Activated CD4-positive, alpha-beta T cell treated with anti-CD3 and anti-CD28 coated beads, Interleukin-2, amount 10 ng/mL, durations not matched to agents 24 days and 14 days (primary cell): ENCODE results near the gene EHMT1. TPM values are rescaled to one million over a fixed set of nuclear protein-coding genes. Genes with fewer than 3 reads are reported as not detected.
A peak's percentile ranks its signal among the peaks of the same experiment; 100 is the strongest.

Source experiments
- DNase-seq: peaks from one replicate; pipeline ENCODE4 v3.0.0; 2022
- H3K27ac Mint-ChIP-seq: one replicate; pipeline ENCODE4 v1.8.0; 2022; ENCODE audit warnings: mild to moderate bottlenecking, mixed read lengths
- H3K27me3 Mint-ChIP-seq: one replicate; pipeline ENCODE4 v1.8.0; 2022; ENCODE audit warnings: mixed read lengths
- H3K36me3 Mint-ChIP-seq: one replicate; pipeline ENCODE4 v1.8.0; 2022; ENCODE audit warnings: low read depth, mild to moderate bottlenecking, mixed read lengths
- H3K4me1 Mint-ChIP-seq: one replicate; pipeline ENCODE4 v1.8.0; 2021; ENCODE audit warnings: mixed read lengths
- H3K4me3 Mint-ChIP-seq: one replicate; pipeline ENCODE4 v1.8.0; 2022; ENCODE audit warnings: mild to moderate bottlenecking, moderate library complexity, mixed read lengths
- H3K9me3 Mint-ChIP-seq: one replicate; pipeline ENCODE4 v1.8.0; 2021; ENCODE audit warnings: mixed read lengths
- intact Hi-C: fragments of 100-400 bp; cut with micrococcal nuclease; formaldehyde crosslinking; loops from one replicate; pipeline ENCODE4 v1.15.1; 2023
- total RNA-seq: library from RNA; stranded (reverse); gene quantifications from 2 replicates; pipeline ENCODE4 v1.2.3, GENCODE V29; 2022

Gene EHMT1
- 93.6 and 99.4 TPM in 2 replicates for total RNA-seq

DNA sequence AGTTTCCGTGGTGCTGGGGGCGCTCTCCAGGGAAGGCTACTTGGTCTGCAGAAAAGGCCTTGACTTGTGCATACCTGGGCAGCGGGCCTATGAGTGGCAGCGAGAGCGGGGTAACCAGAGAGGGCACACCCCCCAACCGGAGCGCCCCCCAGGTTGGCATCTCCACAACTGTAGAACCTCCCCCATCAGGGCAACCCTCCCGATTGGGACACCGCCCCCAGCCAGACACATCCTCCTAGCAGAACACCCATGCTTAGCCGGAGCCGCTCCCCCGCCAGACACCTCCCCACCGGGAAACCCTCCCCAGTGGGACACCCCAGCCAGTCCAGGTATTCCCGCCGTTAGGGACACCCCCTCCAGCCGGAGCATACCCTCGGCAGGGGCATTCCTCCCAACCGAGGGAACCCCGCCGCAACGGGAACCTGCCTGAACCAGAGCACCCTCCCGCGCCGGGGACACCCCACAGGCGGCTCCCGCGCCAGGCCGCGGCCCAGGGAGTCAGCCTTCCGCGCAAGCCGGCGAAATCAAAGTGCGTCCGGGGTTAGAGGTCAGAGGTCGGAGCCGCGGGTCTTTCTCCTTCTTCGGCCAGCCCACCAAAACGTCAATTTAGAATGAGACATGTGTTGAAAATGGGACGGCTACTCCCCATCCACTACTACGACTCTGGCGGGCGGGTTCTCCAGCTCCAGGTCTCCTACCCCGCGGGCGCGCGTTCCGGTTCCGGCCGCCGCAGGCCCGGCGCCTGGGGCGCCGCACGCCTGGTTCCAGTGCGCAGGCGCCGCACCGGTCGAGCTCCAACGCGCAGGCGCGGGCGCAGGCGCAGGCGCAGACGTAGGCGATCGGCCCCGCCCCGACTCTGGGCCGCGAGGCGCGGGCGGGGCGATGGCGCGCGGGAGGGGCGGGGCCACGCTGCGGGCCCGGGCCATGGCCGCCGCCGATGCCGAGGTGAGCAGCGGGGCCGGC is at the start of gene EHMT1:
TSS of gene EHMT1 (plus strand) at position 901 of the 963 bp plus-strand sequence. CDS start at position 925, 24 bp downstream.
- Mint-ChIP-seq H3K4me3 (peak within 1 kb of the TSS; percentile 90), H3K4me1 (peaks cover 35% of the 10 kb centered on the region), H3K27me3 (no peaks in the 10 kb centered on the region), H3K9me3 (no peaks in the 10 kb centered on the region), H3K27ac (peak within 1 kb of the TSS; percentile 92), H3K36me3 (peaks cover 21% of the 10 kb centered on the region)
- intact Hi-C loops = loop anchor here (1.0 to 2.0 kb wide), 3 partner anchors 13 to 40 kb away; partner anchors contain the start of genes ARRDC1, DPH7 and ZMYND19
- peak; percentile 98 for DNase-seq

DNA sequence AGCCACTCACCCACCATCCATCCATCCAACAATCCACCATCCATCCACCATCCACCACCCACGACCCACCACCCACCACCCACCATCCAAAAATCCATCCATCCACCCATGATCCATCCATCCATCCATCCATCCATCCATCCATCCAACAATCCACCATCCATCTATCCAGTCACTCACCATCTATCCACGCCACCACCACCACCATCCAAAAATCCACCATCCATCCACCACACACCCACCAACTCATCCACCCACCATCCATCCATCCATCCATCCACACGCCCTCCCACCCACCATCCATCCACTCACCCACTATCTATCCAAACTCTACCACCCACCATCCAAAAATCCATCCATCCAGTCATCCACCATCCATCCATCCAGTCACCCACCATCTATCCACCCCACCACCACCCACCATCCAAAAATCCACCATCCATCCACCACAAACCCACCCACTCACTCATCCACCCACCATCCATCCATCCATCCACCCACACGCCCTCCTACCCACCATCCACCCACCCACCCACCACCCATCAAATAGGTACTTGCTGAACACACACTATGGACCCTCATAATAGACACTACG is 49.1 kb upstream of the EHMT1 start:
- no peaks in the 10 kb centered on the region for H3K27me3 Mint-ChIP-seq
- H3K4me3 Mint-ChIP-seq = no peak overlapping the region
- intact Hi-C loops = no loop called here
- peaks cover 36% of the 10 kb centered on the region for H3K36me3 Mint-ChIP-seq
- H3K27ac Mint-ChIP-seq = no peak overlapping the region
- H3K9me3 Mint-ChIP-seq = no peaks in the 10 kb centered on the region
- peaks cover 13% of the 10 kb centered on the region for H3K4me1 Mint-ChIP-seq
- no peak for DNase-seq

DNA sequence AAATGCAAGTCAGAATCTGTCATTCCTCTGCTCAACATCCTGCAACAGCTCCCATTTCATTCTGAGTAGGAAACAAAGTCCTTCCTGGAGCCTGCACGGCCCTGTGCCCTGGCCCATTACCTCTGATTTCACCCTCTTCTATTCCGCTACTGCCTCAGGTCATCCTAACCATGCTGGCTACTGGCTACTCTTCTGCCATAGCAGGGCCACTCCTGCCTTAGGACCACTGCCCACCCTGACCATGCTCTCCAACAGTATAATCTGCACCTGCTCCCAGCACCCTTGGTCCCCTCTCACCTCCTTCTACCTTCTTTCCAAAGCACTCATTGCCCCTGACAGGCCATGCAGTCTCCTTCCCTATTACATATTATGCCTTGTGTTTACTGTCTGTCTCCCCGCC is 48.2 kb upstream of the EHMT1 start:
- H3K4me3 Mint-ChIP-seq = no peak overlapping the region
- H3K4me1 Mint-ChIP-seq = peaks cover 20% of the 10 kb centered on the region
- no peaks in the 10 kb centered on the region for H3K9me3 Mint-ChIP-seq
- no peak for DNase-seq
- peaks cover 42% of the 10 kb centered on the region for H3K36me3 Mint-ChIP-seq
- no peaks in the 10 kb centered on the region for H3K27me3 Mint-ChIP-seq
- intact Hi-C loops = no loop called here
- peak overlapping the region; percentile 48 for H3K27ac Mint-ChIP-seq

DNA sequence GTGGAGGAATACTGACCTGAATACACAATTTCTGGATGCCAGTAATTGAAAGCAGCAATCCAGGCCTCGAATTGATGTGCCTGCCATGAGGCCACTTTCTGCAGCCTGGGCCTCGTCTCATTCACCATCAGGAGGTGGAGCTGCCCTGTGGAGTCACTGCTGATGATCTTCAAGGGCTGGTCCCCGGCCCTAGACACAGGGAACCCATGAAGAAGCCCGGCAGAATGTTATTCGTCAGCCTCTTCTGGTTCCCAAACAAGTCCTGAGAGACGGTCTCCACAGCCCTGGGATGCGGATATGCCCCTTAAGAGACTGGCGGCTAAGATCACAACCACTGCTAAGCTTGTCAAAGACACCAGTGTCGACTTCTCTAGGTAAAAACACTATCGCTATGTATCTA is 44.6 kb upstream of the EHMT1 start:
- no peak overlapping the region for H3K27ac Mint-ChIP-seq

DNA sequence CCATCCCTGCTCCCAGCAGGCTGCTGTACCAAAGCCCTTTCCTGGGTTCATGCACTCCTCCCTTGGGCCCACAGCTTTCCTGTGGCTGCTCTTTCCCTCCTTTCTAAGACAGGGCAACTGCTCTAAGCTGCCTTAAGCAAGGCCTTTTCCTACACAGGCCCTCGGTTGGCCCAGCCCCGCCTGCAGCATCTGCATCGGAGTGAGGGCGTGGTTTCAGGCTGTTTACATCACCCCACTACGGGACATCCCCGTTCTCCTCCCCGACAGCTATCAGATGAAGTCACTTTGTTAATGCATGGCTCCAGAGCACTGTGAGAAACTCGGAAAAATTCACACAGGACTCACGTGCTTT is 43.5 kb upstream of the EHMT1 start:
- Mint-ChIP-seq H3K4me3 (no peak overlapping the region), H3K36me3 (peaks cover 40% of the 10 kb centered on the region), H3K9me3 (no peaks in the 10 kb centered on the region), H3K4me1 (peaks cover 34% of the 10 kb centered on the region), H3K27ac (no peak overlapping the region), H3K27me3 (no peaks in the 10 kb centered on the region)
- DNase-seq = no peak
- intact Hi-C loops = no loop called here

More for the DNA sequence above, 44.6 kb upstream of the EHMT1 start:
- H3K4me1 Mint-ChIP-seq = peaks cover 39% of the 10 kb centered on the region
- intact Hi-C loops = no loop called here
- no peaks in the 10 kb centered on the region for H3K9me3 Mint-ChIP-seq
- DNase-seq = no peak
- no peaks in the 10 kb centered on the region for H3K27me3 Mint-ChIP-seq
- no peak overlapping the region for H3K4me3 Mint-ChIP-seq
- peaks cover 46% of the 10 kb centered on the region for H3K36me3 Mint-ChIP-seq

DNA sequence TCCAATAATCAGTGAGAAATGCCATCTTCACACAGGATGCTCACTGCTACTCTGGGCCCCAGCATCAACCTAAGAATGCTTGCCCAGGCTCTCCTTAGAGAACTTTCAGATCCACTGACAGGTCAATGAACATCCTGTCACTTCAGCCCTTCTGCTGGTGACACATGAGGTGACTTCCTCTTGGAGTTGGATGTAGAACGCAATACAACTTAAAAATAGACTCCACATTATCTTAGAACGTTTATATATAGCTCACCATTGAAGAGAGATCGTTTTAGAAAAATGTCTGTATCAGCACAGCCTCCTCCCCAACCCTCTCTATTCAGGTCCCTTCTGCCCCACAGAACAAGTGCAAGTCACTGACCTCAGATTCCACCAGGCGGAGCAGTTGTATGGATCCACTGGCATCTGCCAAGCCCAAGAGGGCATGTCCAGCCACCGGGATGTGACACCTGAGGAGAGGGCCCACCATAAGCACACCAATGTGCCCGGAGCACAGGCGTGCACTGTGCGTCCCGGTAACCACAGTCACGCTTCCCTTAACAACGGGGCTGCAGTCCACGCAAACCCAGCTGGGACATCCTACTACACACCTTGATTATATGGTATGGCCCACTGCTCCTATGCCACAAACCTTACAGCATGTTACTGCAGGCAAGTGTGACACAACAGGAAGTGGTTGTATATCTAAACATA is 42.9 kb upstream of the EHMT1 start:
- no peak for DNase-seq
- Mint-ChIP-seq H3K4me1 (peaks cover 29% of the 10 kb centered on the region), H3K9me3 (no peaks in the 10 kb centered on the region), H3K27me3 (no peaks in the 10 kb centered on the region), H3K4me3 (peak overlapping the region; percentile 50), H3K27ac (peak overlapping the region; percentile 21), H3K36me3 (peaks cover 35% of the 10 kb centered on the region)
- intact Hi-C loops = no loop called here

DNA sequence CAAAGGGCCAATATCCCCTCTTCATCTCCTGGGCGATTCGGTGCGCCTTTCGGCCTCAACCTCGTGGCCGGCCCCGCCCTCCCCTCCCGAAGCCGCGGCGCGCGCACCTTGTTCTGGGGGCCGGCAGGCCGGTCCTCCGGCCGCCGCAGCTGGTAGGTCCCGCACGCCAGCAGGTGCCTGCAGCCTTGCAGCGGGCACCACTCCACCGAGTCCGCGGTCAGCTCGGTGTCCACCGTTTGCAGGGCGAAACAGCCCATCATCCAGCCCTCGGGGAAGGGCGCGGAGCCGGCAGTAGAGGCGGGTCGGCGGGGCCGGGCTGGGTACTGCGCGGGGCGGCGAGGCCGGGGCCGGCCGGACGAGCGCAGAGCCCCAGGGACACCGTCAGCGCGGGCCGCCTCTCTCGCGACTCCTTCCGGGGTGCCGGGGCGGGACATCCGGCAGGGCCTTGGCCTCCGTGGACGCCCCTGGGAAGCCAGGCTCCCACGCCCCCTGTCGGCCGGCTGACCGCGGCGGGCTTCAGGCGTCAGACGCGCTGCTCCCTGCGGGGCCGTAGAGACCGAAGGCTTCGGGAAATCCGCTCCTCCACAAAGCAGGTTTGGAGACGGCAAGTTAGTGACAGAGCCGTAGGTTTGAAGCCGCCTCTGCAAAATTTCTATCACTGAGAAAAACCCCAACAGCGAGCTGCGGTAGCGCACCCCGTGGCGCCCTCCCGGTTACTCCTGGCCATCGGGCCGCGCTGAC is 40.1 kb upstream of the EHMT1 start, which contains the start of gene DPH7:
TSS of gene DPH7 (minus strand) at position 408 of the 741 bp plus-strand sequence. CDS start at position 260, 148 bp downstream.
- Mint-ChIP-seq H3K36me3 (peaks cover 37% of the 10 kb centered on the region), H3K4me3 (peak within 1 kb of the TSS; percentile 88), H3K4me1 (peaks cover 29% of the 10 kb centered on the region), H3K27ac (peak within 1 kb of the TSS; percentile 72), H3K9me3 (no peaks in the 10 kb centered on the region), H3K27me3 (no peaks in the 10 kb centered on the region)
- DNase-seq = peak; percentile 99
- intact Hi-C loops = loop anchor here (2.0 kb wide), 2 partner anchors 28 to 40 kb away; partner anchors contain the start of genes EHMT1, MRPL41 and PNPLA7

DNA sequence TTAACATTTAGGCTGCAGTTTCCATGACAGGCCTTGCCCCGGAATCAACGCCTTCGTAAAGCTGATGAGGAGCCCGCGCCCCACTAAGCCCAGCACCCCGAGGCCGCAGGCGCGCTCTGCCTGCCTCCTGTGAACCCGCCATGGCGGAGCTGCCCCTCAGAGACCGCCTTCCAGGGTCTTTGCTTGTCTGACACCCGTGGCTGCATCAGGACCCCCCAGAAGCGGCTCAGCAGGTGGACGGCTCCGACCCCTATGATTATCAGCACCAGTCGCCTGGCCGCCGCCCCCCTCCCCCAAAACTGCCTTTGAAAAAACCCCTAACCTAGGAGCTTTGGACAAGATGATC is 39.6 kb upstream of the EHMT1 start:
- Mint-ChIP-seq H3K4me3 (peak overlapping the region; percentile 88), H3K4me1 (peaks cover 29% of the 10 kb centered on the region), H3K27ac (peak overlapping the region; percentile 66), H3K9me3 (no peaks in the 10 kb centered on the region), H3K36me3 (peaks cover 33% of the 10 kb centered on the region), H3K27me3 (no peaks in the 10 kb centered on the region)
- DNase-seq = no peak
- intact Hi-C loops = loop anchor here (2.0 kb wide), 2 partner anchors 28 to 40 kb away; partner anchors contain the start of genes EHMT1, MRPL41 and PNPLA7

DNA sequence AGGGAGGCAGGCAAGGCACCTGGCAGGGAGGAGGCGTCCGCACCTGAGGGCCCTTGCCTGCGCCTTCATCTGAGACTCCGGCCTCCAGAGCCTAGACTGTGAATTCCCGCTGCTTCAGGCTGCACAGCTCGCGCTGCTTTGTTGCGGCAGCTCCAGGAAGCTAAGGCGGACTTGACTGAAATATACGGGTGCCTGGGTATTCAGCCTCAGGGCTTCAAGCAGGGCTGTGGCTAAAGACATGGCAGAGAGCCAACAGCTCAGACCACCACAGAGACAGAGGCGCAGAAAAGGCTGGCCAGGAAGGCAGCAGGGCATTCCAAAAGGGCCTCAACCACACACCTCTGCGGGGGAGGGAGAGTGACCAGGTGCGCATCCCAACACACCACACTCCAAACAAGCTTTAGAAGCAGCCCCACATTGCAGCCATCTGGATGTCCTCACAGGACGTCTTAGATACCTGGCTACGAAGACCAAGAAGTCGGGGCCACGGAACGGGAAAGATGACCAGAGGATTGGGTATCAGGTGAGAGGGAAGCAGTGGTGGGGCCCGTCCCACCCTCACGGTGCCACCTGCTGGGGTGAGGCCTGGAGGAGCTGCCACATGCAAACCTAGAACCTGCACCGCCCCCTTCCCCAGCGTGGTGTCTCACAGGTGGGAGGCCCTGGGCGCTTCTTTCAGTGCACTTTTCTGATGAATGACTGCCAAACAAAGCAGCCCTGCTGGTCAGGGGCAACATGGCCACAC is 38.4 kb upstream of the EHMT1 start:
- Mint-ChIP-seq H3K27me3 (no peaks in the 10 kb centered on the region), H3K4me3 (no peak overlapping the region), H3K36me3 (peaks cover 23% of the 10 kb centered on the region), H3K4me1 (peaks cover 23% of the 10 kb centered on the region), H3K27ac (no peak overlapping the region), H3K9me3 (no peaks in the 10 kb centered on the region)
- intact Hi-C loops = no loop called here
- DNase-seq = no peak

DNA sequence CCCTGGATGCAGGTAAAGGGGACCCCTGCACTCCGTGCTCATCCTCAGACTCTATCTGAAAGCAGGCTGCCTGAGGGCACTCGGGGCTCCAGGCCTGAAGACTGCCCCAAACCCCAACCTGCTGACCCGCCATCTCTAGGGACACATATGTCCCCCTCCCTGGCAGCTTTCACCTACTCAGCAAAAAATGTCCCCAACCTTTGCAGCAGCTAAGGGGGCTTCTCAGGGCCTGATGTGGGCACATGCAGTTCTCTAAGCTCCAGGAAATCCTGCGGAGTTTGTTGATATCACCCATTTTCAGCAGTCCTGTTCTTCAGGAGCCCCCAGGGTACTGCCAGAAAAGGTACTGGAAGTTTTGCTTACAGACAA is 37.9 kb upstream of the EHMT1 start:
- no peaks in the 10 kb centered on the region for H3K27me3 Mint-ChIP-seq
- intact Hi-C loops = no loop called here
- H3K36me3 Mint-ChIP-seq = peaks cover 18% of the 10 kb centered on the region
- H3K4me3 Mint-ChIP-seq = no peak overlapping the region
- H3K4me1 Mint-ChIP-seq = peaks cover 18% of the 10 kb centered on the region
- no peak for DNase-seq
- no peak overlapping the region for H3K27ac Mint-ChIP-seq
- no peaks in the 10 kb centered on the region for H3K9me3 Mint-ChIP-seq

DNA sequence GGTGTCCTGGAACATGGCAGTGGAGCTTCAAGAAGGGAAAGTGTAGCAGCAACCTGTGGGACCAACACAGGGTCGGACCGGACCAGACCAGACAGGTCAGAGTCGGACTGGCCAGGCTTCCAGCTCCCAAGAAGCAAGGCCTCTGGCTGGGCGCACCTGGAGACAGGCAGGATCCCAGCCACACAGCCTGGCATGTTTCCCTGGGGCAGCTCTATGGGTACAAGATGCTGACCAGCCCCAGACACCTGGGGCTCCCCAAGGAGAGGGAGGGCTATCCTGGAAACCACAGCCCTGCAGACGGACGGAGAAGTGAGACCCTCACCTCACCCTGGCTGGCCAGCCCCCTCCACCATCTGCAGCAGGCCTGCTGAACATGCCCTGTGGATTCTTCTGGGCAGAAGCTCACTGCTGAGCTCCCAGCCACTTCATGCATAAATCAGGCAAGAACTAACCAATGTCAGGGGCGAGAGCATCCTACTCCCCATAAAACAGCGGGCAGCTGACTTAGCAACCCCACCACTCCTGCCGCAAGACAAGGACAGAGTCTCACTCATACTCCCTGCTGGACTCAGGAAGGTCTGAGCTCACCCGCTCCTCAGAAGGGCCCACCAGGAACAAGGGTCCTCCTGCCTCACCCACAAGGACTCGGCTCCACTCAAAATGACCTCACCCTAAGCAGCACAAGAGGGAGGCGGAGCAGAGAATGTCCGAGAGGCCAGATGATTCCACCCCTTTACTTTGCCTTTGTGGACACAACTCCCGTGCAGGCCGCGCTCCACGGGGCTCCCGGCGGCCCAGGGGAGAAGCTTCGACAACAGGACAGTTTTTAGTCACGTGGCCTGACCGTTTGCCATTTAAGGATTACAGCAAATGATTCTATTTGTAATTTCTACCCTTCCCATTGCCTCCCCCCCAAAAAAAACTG is 37.2 kb upstream of the EHMT1 start:
- Mint-ChIP-seq H3K4me1 (peaks cover 12% of the 10 kb centered on the region), H3K27me3 (no peaks in the 10 kb centered on the region), H3K4me3 (no peak overlapping the region), H3K27ac (no peak overlapping the region), H3K36me3 (peaks cover 19% of the 10 kb centered on the region), H3K9me3 (no peaks in the 10 kb centered on the region)
- DNase-seq = no peak
- intact Hi-C loops = no loop called here

DNA sequence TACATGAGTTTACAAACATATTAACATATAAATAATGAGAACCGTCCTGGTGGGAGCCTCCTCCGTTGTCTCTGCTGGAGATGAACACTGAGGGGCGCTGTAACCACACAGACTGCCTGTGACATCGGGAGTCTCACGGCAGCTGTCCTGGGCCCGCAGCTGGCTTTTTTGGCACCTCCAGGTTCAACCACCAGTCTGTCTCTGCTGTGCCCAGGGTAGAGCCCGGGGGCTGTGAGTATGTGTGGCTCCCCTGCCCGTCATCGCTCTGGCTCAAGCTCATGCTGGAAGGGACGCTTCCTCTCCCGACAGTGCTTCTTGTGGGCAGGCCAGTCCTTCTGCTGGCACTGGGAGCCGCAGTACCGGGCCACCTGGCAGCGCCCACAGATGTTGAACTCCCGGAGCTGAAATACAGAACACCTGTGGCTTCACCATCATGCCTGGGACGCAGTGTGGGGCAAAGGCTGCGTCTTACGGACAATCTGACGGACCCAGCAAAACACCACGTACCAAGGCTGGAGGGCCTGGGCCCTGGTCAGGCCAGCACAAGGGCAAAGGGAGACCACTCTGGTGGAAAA is 36.4 kb upstream of the EHMT1 start:
- intact Hi-C loops = no loop called here
- DNase-seq = peak; percentile 67
- H3K27ac Mint-ChIP-seq = no peak overlapping the region

More for the DNA sequence above, 36.4 kb upstream of the EHMT1 start:
- Mint-ChIP-seq H3K4me1 (peaks cover 7% of the 10 kb centered on the region), H3K36me3 (peaks cover 21% of the 10 kb centered on the region), H3K27me3 (no peaks in the 10 kb centered on the region), H3K9me3 (no peaks in the 10 kb centered on the region), H3K4me3 (no peak overlapping the region)
